IPS-18c (cell line): ENCODE data around the gene DISP2.

Experiments
- H3K4me3 ChIP-seq: 2 replicates; pipeline ENCODE4 v1.7.0; 2013; ENCODE audit warnings: low read depth, mild to moderate bottlenecking, low read length, moderate library complexity; ENCODE audit not compliant: insufficient read depth
- H3K9me3 ChIP-seq: one replicate; pipeline ENCODE4 v1.6.1; 2013; ENCODE audit warnings: mild to moderate bottlenecking, low read length, moderate library complexity; ENCODE audit not compliant: control insufficient read depth, insufficient read depth

The DISP2 gene

GRCh38 chr15:40325188-40325587 is 32.8 kb upstream of the DISP2 start:
- H3K9me3 ChIP-seq: no peaks in the 10 kb centered on the region
- no peak overlapping the region for H3K4me3 ChIP-seq

DNA sequence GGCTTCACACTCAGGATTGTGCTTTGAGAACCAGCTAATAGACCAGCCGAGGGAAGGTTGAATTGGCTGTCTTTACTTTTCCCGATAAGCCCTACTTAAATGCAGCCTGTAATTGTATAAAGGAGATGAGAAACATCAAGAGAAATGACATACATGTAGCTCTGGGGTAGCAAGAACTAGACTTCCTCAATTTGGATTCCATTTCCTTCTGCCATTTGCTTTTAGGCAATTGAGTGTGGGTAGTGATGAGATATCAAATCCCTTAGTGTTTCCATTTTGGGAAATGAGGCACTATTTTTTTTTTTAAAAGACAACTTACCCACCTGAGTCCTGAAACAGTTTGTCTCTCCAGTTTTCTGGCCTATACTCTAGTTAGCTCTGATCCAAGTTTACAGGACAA is 32.3 kb upstream of the DISP2 start:
- H3K9me3 ChIP-seq: no peaks in the 10 kb centered on the region
- H3K4me3 ChIP-seq: no peak overlapping the region; the same call in 1 of the 2 replicates

GRCh38 chr15:40327457-40327856 is 30.6 kb upstream of the DISP2 start:
- Histone ChIP-seq H3K9me3 (no peaks in the 10 kb centered on the region), H3K4me3 (no peak overlapping the region)

DNA sequence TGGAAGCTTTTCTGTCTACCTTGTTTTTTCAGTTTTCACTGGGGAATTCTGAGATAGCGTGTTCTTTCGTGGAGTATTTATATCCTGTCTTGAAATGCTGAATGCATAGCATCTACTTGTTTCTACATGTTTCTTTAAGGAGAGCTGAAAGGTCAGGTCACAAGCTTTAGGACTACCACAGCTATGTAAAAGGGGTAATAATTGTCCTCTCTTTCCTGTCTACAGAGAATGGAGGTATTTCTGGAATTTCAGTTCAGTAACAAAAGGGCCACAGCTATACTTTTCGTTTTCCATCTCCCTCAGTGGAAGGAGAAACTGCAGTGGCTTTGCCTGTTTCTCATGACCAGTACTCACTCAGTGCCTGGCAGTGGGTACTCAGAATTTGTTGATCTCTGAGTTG is 29.8 kb upstream of the DISP2 start:
- no peak overlapping the region for H3K4me3 ChIP-seq

DNA sequence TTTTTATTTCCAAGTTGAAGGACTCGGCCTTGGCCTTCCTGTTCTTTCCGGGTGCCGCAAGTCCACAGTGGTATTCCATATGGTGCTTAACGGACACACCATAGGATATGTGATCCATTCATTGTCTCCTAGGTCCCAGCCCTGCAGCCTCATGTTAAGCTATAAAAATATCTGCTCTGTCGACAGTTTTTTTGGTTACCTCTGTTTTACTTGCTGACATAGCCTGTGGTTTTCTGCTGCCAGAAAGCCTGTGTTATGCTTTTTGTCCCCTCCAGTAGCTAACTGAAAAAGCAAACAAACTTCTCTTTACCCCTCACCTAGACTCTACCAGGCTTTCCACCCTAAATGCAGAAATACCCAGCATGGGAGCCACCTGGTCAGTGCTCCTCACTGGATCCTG is 29.3 kb upstream of the DISP2 start:
- Histone ChIP-seq H3K4me3 (no peak overlapping the region), H3K9me3 (no peaks in the 10 kb centered on the region)

More for the DNA sequence above, 29.8 kb upstream of the DISP2 start:
- H3K9me3 ChIP-seq: no peaks in the 10 kb centered on the region

DNA sequence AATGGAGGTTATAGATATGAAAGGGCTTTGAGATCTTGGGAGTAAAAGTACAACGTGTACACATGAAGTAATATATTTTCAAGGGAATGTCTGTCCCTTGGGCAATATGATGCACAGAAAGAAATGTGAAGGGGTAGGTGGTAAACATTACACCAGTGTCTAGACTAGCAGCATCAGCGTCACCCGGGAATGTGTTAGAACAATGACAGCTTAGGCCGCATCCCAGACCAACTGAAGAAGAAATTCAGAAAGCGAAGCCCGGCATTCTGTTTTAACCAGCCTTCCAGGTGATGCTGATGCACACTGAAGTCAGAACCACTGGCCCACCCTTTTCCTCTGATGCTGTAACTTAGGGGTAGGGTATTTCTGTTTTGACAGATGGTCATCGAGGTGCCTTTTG is 28.2 kb upstream of the DISP2 start:
- Histone ChIP-seq H3K9me3 (no peaks in the 10 kb centered on the region), H3K4me3 (no peak overlapping the region)

DNA sequence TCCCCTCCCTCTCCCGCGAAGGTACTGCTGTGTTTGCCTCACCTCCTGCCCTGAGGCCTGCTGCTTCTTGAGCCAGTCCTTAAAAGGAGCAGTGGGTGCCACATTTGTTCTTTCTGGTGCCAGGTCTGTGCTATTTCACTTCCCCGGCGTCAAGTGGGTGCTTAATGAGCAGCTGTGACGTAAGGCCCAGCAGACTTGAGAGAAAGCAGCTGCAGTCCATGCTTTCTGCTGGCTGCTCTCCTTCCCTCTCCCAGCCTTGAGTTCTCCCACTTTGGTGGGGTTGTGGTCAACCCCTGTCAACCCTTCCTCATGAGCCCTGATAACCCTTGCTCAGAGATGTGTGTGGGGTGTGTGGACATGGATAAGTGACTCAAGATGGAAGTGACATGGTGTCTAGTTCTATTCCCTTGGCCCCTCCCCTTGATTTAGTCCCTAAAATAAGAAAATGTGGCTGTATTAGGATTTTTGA is 27.6 kb upstream of the DISP2 start:
- Histone ChIP-seq H3K4me3 (no peak overlapping the region), H3K9me3 (no peaks in the 10 kb centered on the region)

DNA sequence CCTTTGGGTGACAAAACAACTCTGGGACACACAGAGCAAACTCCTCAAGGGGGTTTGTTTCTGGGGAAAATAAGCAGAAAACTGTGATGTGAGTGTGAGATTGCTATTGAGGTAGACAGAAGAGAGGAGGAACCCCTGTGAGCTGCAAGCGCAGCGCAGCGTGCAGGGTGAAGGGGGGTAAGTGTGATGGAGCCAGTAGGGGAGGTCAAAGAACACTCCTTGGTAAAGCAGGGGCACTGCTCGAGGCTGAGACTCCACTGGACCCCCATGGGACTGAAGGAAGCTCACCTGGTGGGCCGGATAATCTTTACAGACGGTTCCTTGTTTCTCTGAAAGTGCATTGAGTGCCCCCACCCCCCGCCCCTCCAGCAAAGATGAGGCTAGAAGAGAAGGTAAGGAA is 27.0 kb upstream of the DISP2 start:
- H3K9me3 ChIP-seq: no peaks in the 10 kb centered on the region
- no peak overlapping the region for H3K4me3 ChIP-seq

DNA sequence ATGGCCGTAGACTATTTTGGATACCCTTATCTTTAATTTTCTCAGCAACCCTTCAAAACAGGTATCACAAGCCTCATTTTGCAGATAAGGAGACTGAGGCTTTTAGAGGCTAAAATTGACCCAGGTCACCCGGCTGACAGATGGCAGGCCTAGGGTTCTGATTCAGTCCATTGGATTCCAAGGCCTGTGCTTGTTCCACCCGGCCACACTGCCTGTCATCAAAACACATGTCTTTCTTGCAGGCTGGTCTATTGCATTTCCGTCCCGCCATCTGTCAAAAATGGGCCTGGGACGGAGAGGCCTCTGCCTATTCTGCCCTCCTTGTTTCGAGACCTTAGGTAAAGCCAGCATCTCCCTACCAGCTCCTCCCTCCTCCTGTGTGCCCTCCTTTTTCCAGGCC is 26.4 kb upstream of the DISP2 start:
- no peak overlapping the region for H3K4me3 ChIP-seq
- H3K9me3 ChIP-seq: no peaks in the 10 kb centered on the region

- H3K9me3 ChIP-seq: no peaks in the 10 kb centered on the region
- H3K4me3 ChIP-seq: no peak overlapping the region
Measured at GRCh38 chr15:40332113-40332781, 25.8 kb upstream of the DISP2 start.

DNA sequence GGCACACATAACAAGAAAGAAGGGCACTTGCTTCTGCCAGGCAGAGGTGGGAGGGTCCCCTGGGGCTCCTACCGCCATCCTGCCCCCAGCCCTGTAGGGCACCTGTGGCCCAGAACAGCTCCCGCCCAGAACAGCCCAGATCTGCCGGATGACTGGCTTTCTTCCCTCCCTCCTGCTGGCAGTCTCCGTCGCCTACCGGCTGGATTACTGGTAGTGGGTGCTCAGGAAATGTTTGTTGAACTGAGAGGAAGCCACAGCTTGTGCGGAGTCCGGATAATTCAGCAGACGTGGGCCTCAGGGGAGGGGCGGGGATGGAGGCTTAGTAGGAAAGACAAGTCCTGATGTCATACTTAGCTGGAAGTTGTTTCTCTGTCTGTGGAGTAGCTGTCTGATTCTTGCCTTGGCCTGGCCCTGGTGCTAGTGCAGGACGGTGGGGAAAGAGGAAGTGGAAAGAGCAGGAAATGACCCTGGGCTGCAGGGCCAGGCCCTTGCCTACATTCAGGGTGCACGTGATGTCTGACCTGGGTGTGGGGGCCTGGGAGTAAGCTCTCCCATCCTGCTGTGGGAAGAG is 24.0 kb upstream of the DISP2 start:
- H3K4me3 ChIP-seq: no peak overlapping the region
- no peaks in the 10 kb centered on the region for H3K9me3 ChIP-seq

DNA sequence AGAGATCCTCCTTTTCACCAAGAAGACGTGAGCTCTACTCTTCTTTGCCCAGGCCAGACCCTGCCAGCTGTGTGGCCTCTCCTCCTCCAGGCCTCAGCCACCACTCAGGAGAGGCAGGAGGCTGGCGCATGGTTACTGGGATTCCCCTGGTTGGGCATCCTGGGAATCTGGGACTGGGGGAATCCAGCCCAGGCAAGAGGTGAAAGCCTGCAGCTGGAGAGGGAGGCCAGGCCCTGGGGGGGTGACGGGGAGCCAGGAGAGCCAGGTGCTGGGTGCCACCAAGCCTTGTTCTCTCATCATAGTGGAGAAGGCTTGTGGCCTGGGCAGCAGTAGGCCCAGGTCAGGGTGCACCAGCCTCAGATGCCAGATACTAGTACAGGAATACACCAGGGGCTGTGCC is 23.5 kb upstream of the DISP2 start:
- Histone ChIP-seq H3K4me3 (no peak overlapping the region), H3K9me3 (no peaks in the 10 kb centered on the region)

- Histone ChIP-seq H3K9me3 (no peaks in the 10 kb centered on the region), H3K4me3 (no peak overlapping the region)
Measured at GRCh38 chr15:40334941-40335795, 22.9 kb upstream of the DISP2 start.

- Histone ChIP-seq H3K4me3 (no peak overlapping the region), H3K9me3 (no peaks in the 10 kb centered on the region)
Measured at GRCh38 chr15:40335938-40336743, 21.9 kb upstream of the DISP2 start.

DNA sequence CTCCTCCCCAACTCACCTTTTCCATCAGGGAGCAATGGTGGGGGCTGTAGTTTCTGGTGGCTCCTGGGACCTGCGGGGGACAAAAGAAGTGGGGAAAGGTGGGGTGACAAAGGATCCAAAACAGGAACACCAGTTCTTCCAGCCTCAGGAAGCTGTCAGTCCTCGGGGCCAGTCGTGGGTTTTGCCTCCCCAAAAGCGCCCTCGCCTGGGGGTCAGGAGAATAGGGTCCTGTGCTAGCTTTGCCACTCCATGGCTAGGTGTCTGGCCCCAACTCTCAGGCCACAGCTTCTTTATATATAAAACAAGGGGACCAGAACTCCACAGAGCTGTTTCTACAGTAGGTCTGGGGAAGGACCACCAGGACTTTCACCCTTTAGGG is 21.3 kb upstream of the DISP2 start:
- Histone ChIP-seq H3K9me3 (no peaks in the 10 kb centered on the region), H3K4me3 (no peak overlapping the region)

- no peak overlapping the region; the same call in 1 of the 2 replicates for H3K4me3 ChIP-seq
- H3K9me3 ChIP-seq: no peaks in the 10 kb centered on the region
Measured at GRCh38 chr15:40337597-40337996, 20.4 kb upstream of the DISP2 start.

DNA sequence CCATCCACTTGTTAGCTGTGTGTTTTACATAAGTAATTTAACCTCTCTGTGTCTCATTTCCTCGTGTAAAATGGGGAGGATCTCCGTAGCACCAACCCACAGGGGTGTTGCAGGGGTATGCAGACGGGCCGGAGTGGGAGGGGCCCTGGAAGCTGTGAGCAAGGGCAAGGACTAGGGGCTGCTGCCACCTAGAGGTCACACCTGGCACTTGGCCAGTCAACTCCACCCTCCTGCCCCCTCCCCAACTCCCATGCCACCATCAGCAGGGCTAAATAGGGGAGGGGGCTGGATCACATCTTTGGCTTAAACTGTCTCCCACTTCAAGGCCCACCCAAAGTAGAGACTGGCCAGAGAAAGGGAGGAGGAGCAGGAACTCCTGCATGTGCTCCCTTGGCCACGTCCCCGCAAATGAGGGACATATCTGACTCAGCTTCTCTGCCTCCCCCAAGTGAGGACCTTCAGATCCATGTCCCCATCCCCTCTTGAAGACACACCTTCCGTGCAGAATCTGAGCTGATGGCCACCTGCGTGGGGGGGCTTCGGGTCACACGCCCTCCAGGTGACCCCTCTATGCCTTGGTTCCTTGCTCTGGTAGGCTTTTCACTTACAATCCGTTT is 19.9 kb upstream of the DISP2 start:
- no peak overlapping the region; the same call in 1 of the 2 replicates for H3K4me3 ChIP-seq
- no peaks in the 10 kb centered on the region for H3K9me3 ChIP-seq
